Lung (tissue), 12 donors: ENCODE data around the gene GBP5. TPM values are rescaled to one million over a fixed set of nuclear protein-coding genes. Genes with fewer than 3 reads are reported as not detected.
"Not testable (repeated sequence)": the region's sequence is repeated elsewhere in the genome, so short reads cannot be mapped to it uniquely, and the experiment has no call there.

Experiments used
- ATAC-seq: fragments of 200-7000 bp; cut with Tn5 transposase; one replicate; pipeline ENCODE4 v1.9.1; 2020; ENCODE audit warnings: moderate number of reproducible peaks; ENCODE audit not compliant: insufficient read depth, low FRiP score
- DNase-seq, 3 donors: peaks; one replicate each; pipeline ENCODE4 v3.0.0-alpha.2; 2013 to 2017
- H3K27ac ChIP-seq, 2 donors: one replicate each; pipeline ENCODE4 v1.5.1; 2013; ENCODE audit warnings: mild to moderate bottlenecking in 2 of 2, moderate library complexity in 2 of 2, control low read depth in 1 of 2, inconsistent platforms in 1 of 2, low read depth in 1 of 2, low read length in 1 of 2
- H3K27me3 ChIP-seq, 3 donors: one replicate each; pipeline ENCODE4 v1.5.1; 2013; ENCODE audit warnings: low read length in 2 of 3; ENCODE audit not compliant: control insufficient read depth in 3 of 3, insufficient read depth in 3 of 3
- H3K36me3 ChIP-seq, 4 donors: one replicate each; pipeline ENCODE4 v1.5.1; 2013; ENCODE audit warnings: low read length in 4 of 4, mild to moderate bottlenecking in 1 of 4, moderate library complexity in 1 of 4; ENCODE audit not compliant: control insufficient read depth in 4 of 4, insufficient read depth in 4 of 4
- H3K4me1 ChIP-seq, 5 donors: one replicate each; pipeline ENCODE4 v1.5.1; 2013; ENCODE audit warnings: low read length in 5 of 5, mild to moderate bottlenecking in 2 of 5, moderate library complexity in 1 of 5; ENCODE audit not compliant: control insufficient read depth in 5 of 5, insufficient read depth in 5 of 5
- H3K4me3 ChIP-seq: one replicate; pipeline ENCODE4 v1.5.1; 2013; ENCODE audit warnings: mild to moderate bottlenecking, control low read depth, moderate library complexity
- H3K9ac ChIP-seq, 2 donors: one replicate each; pipeline ENCODE4 v1.5.1; 2013; ENCODE audit warnings: low read length in 2 of 2, control low read depth in 1 of 2; ENCODE audit not compliant: insufficient read depth in 1 of 2
- H3K9me3 ChIP-seq, 4 donors: one replicate each; pipeline ENCODE4 v1.5.1; 2013; ENCODE audit warnings: low read length in 3 of 4, mild to moderate bottlenecking in 1 of 4, moderate library complexity in 1 of 4; ENCODE audit not compliant: control insufficient read depth in 4 of 4, insufficient read depth in 3 of 4
- CTCF ChIP-seq: IDR thresholded peaks from 2 replicates; pipeline ENCODE4 v1.5.1; 2012; ENCODE audit warnings: mild to moderate bottlenecking; ENCODE audit errors: control extremely low read depth, extremely low read depth
- WGBS, 2 donors: extraction: QIAGEN DNeasy Blood & Tissue Kit; methylation state at CpG; one replicate each; pipeline ENCODE4 v1.1.7; 2013; 5-methylcytosine and 5-hydroxymethylcytosine counted together
- polyA plus RNA-seq, 2 donors: library from polyadenylated mRNA; stranded (reverse); fragments of 200-250 nt; gene quantifications; one replicate each; pipeline ENCODE4 v1.2.1, GENCODE V29; 2013
- total RNA-seq, 2 donors: library from RNA; depleted of rRNA in 1 of 2; stranded (reverse); fragments of >200 nt in 1 of 2; gene quantifications; one replicate each; pipeline ENCODE4 v1.2.1, GENCODE V29; 2014 to 2021
- donor health status: control.
- donor health status: control.
- donor health status: Bipolar disorder and iron deficiency.
- donor health status: healthy.
- donor health status: DM: yes; HTN: yes; CAD: no.

The GBP5 gene
- total and polyA plus RNA-seq, 4 donors = 1.7 to 35.7 (median 5.0) TPM

GRCh38 chr1:89257041-89257440 lies 15.6 kb downstream of the GBP5 start:
- WGBS, 2 donors = 75 to 88% methylated on average over 2 of the region's 2 CpGs
- no peak for TF ChIP-seq CTCF
- no peaks in the 10 kb centered on the region for H3K27me3 ChIP-seq
- ATAC-seq (no peak), DNase-seq (no peak)
- no peak overlapping the region for H3K4me3 ChIP-seq
- no peak overlapping the region for H3K9ac ChIP-seq
- no peaks in the 10 kb centered on the region for H3K36me3 ChIP-seq
- no peaks in the 10 kb centered on the region for H3K9me3 ChIP-seq
- peaks cover 0 to 14% (median 3%) of the 10 kb centered on the region in 5 donors for H3K4me1 ChIP-seq
- no peak overlapping the region for H3K27ac ChIP-seq

- not testable (repeated sequence) for ATAC-seq, H3K27me3 ChIP-seq, H3K4me1 ChIP-seq, H3K27ac ChIP-seq, H3K9ac ChIP-seq, H3K4me3 ChIP-seq, DNase-seq, H3K9me3 ChIP-seq, H3K36me3 ChIP-seq
- WGBS, 2 donors = 97 to 100% methylated on average over 8 of the region's 8 CpGs
Observed at GRCh38 chr1:89255581-89255980, 17.1 kb downstream of the GBP5 start.

- TF ChIP-seq CTCF = no peak
- ATAC-seq (no peak), DNase-seq (peak in 2 of 3 donors; percentile 38 to 46)
Observed at GRCh38 chr1:89254658-89255287, 17.9 kb downstream of the GBP5 start.

GRCh38 chr1:89243046-89243445 lies 29.6 kb downstream of the GBP5 start:
- H3K9ac ChIP-seq = no peak overlapping the region
- no peaks in the 10 kb centered on the region for H3K9me3 ChIP-seq
- no peak for ATAC-seq
- no peak for TF ChIP-seq CTCF
- H3K4me1 ChIP-seq = no peaks in the 10 kb centered on the region
- DNase-seq = no peak
- no peaks in the 10 kb centered on the region for H3K36me3 ChIP-seq
- WGBS, 2 donors = 94 to 97% methylated on average over 3 of the region's 3 CpGs
- no peak overlapping the region for H3K4me3 ChIP-seq
- no peak overlapping the region for H3K27ac ChIP-seq
- no peaks in the 10 kb centered on the region for H3K27me3 ChIP-seq

More at GRCh38 chr1:89254658-89255287, 17.9 kb downstream of the GBP5 start:
- Histone ChIP-seq H3K4me1 (peaks cover 0 to 2% (median 0%) of the 10 kb centered on the region in 5 donors), H3K9me3 (no peaks in the 10 kb centered on the region), H3K27ac (no peak overlapping the region), H3K9ac (no peak overlapping the region), H3K36me3 (no peaks in the 10 kb centered on the region), H3K4me3 (no peak overlapping the region), H3K27me3 (no peaks in the 10 kb centered on the region)
- 66 to 78% methylated on average over 4 of the region's 4 CpGs for WGBS, 2 donors

Other genes starting within 250 kb of the GBP5 start
- gene GBP3, start 250.0 kb downstream of the GBP5 start, total RNA-seq = 10 to 100 TPM; 32.3 to 34.9 TPM
- gene GBP3, start 250.0 kb downstream of the GBP5 start, polyA plus RNA-seq = 10 to 100 TPM in 1 of 2 donors, 1 to 10 TPM in 1; 7.4 to 18.6 TPM
- gene GBP1, start 207.7 kb downstream of the GBP5 start, total RNA-seq = 10 to 100 TPM; 30.7 to 62.5 TPM
- 10 to 100 TPM; 13.0 to 58.6 TPM for gene GBP1, start 207.7 kb downstream of the GBP5 start, polyA plus RNA-seq
- 10 to 100 TPM; 17.2 to 33.9 TPM for gene GBP2, start 146.7 kb downstream of the GBP5 start, total RNA-seq
- gene GBP2, start 146.7 kb downstream of the GBP5 start, polyA plus RNA-seq = 10 to 100 TPM; 70.4 to 89.2 TPM
- gene GBP7, start 96.9 kb downstream of the GBP5 start, total RNA-seq = under 1 TPM in 1 of 2 donors, not detected in 1; 0.09 TPM
- under 1 TPM in 1 of 2 donors, not detected in 1; 0.01 TPM for gene GBP7, start 96.9 kb downstream of the GBP5 start, polyA plus RNA-seq
- 10 to 100 TPM; 14.3 to 24.1 TPM for gene GBP4, start 73.9 kb downstream of the GBP5 start, total RNA-seq
- 10 to 100 TPM; 13.5 to 20.6 TPM for gene GBP4, start 73.9 kb downstream of the GBP5 start, polyA plus RNA-seq
- 1 to 10 TPM in 1 of 2 donors, under 1 TPM in 1; 0.98 to 1.3 TPM for gene GBP6, start 91.2 kb upstream of the GBP5 start, total RNA-seq
- gene GBP6, start 91.2 kb upstream of the GBP5 start, polyA plus RNA-seq = 1 to 10 TPM in 1 of 2 donors, under 1 TPM in 1; 0.61 to 1.3 TPM